MM.1S (cell line): ENCODE data around the gene ZFAND6.

Source experiments
- CTCF ChIP-seq: fragments of 300-600 bp; sonication (generic); IDR thresholded peaks from 2 replicates; pipeline ENCODE4 v1.5.1; 2016; ENCODE audit warnings: antibody characterized with exemption, low read length, mixed read lengths
- EZH2phosphoT487 ChIP-seq: fragments of 300-600 bp; sonication (generic); IDR thresholded peaks from 2 replicates; pipeline ENCODE4 v1.6.1; 2018; ENCODE audit warnings: antibody characterized with exemption, low read length

GRCh38 chr15:80140909-80141308 lies 81.4 kb downstream of the ZFAND6 start:
- TF ChIP-seq CTCF (no peak), EZH2phosphoT487 (no peak)
